Lung (tissue), 13 donors: Measurements from ENCODE around the gene HSD17B8. TPM values are rescaled to one million over a fixed set of nuclear protein-coding genes. Genes with fewer than 3 reads are reported as not detected.
A peak's percentile ranks its signal among the peaks of the same experiment; 100 is the strongest.

Experiments used
- ATAC-seq: fragments of 200-7000 bp; cut with Tn5 transposase; one replicate; pipeline ENCODE4 v1.9.1; 2020; ENCODE audit warnings: moderate number of reproducible peaks; ENCODE audit not compliant: insufficient read depth, low FRiP score
- DNase-seq, 3 donors: peaks; one replicate each; pipeline ENCODE4 v3.0.0-alpha.2; 2013 to 2017
- H3K27ac ChIP-seq, 2 donors: one replicate each; pipeline ENCODE4 v1.5.1; 2013; ENCODE audit warnings: mild to moderate bottlenecking in 2 of 2, moderate library complexity in 2 of 2, control low read depth in 1 of 2, inconsistent platforms in 1 of 2, low read depth in 1 of 2, low read length in 1 of 2
- H3K27me3 ChIP-seq, 3 donors: one replicate each; pipeline ENCODE4 v1.5.1; 2013; ENCODE audit warnings: low read length in 2 of 3; ENCODE audit not compliant: control insufficient read depth in 3 of 3, insufficient read depth in 3 of 3
- H3K36me3 ChIP-seq, 4 donors: one replicate each; pipeline ENCODE4 v1.5.1; 2013; ENCODE audit warnings: low read length in 4 of 4, mild to moderate bottlenecking in 1 of 4, moderate library complexity in 1 of 4; ENCODE audit not compliant: control insufficient read depth in 4 of 4, insufficient read depth in 4 of 4
- H3K4me1 ChIP-seq, 5 donors: one replicate each; pipeline ENCODE4 v1.5.1; 2013; ENCODE audit warnings: low read length in 5 of 5, mild to moderate bottlenecking in 2 of 5, moderate library complexity in 1 of 5; ENCODE audit not compliant: control insufficient read depth in 5 of 5, insufficient read depth in 5 of 5
- H3K4me3 ChIP-seq: one replicate; pipeline ENCODE4 v1.5.1; 2013; ENCODE audit warnings: mild to moderate bottlenecking, control low read depth, moderate library complexity
- H3K9ac ChIP-seq, 2 donors: one replicate each; pipeline ENCODE4 v1.5.1; 2013; ENCODE audit warnings: low read length in 2 of 2, control low read depth in 1 of 2; ENCODE audit not compliant: insufficient read depth in 1 of 2
- H3K9me3 ChIP-seq, 4 donors: one replicate each; pipeline ENCODE4 v1.5.1; 2013; ENCODE audit warnings: low read length in 3 of 4, mild to moderate bottlenecking in 1 of 4, moderate library complexity in 1 of 4; ENCODE audit not compliant: control insufficient read depth in 4 of 4, insufficient read depth in 3 of 4
- CTCF ChIP-seq: IDR thresholded peaks from 2 replicates; pipeline ENCODE4 v1.5.1; 2012; ENCODE audit warnings: mild to moderate bottlenecking; ENCODE audit errors: control extremely low read depth, extremely low read depth
- WGBS, 2 donors: extraction: QIAGEN DNeasy Blood & Tissue Kit; methylation state at CpG; one replicate each; pipeline ENCODE4 v1.1.7; 2013; 5-methylcytosine and 5-hydroxymethylcytosine counted together
- polyA plus RNA-seq, 2 donors: library from polyadenylated mRNA; stranded (reverse); fragments of 200-250 nt; gene quantifications; one replicate each; pipeline ENCODE4 v1.2.1, GENCODE V29; 2013
- small RNA-seq: library from RNA; depleted of rRNA; stranded (forward); fragments of <200 nt; gene quantifications from one replicate; pipeline ENCODE3, GENCODE V24; 2014; ENCODE audit warnings: low replicate concordance
- total RNA-seq, 2 donors: library from RNA; depleted of rRNA in 1 of 2; stranded (reverse); fragments of >200 nt in 1 of 2; gene quantifications; one replicate each; pipeline ENCODE4 v1.2.1, GENCODE V29; 2014 to 2021
- donor health status: control.
- donor health status: control.
- donor health status: Bipolar disorder and iron deficiency.
- donor health status: healthy.
- donor health status: DM: yes; HTN: yes; CAD: no.

The HSD17B8 gene
- total and polyA plus RNA-seq, 4 donors: 19.0 to 22.7 (median 19.7) TPM

DNA sequence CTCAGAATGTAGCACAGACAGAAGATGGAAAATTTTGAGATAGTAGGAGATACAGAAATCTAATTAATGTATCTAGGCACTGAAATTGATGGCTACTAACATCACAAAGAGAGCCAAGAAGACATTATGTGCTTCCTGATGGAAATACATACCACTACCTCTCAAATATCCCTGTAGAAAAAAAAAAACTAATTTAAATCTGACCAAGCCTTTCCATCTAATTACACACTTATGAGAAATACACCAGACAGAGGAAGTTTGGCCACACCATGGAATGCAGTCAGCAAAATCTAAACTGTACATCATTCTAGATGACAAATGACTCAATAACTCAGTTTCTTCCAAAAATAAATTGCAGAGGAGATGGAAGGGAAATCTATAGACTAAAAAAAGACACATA is 48.3 kb downstream of the HSD17B8 start:
- Histone ChIP-seq H3K27me3 (no peaks in the 10 kb centered on the region), H3K9ac (no peak overlapping the region), H3K4me1 (peaks cover 3 to 22% (median 6%) of the 10 kb centered on the region in 5 donors), H3K4me3 (no peak overlapping the region), H3K36me3 (peaks cover 0 to 19% (median 9%) of the 10 kb centered on the region in 4 donors), H3K9me3 (no peaks in the 10 kb centered on the region), H3K27ac (no peak overlapping the region)
- TF ChIP-seq CTCF: no peak
- ATAC-seq (no peak), DNase-seq (no peak)

- no peak for ATAC-seq
- H3K4me3 ChIP-seq: no peak overlapping the region
- 91 to 93% methylated on average over 4 of the region's 4 CpGs for WGBS, 2 donors
Measured at GRCh38 chr6:33254591-33254990, 50.1 kb downstream of the HSD17B8 start.

More at GRCh38 chr6:33254591-33254990, 50.1 kb downstream of the HSD17B8 start:
- H3K9me3 ChIP-seq: no peaks in the 10 kb centered on the region
- H3K27ac ChIP-seq: no peak overlapping the region
- peaks cover 0 to 19% (median 9%) of the 10 kb centered on the region in 4 donors for H3K36me3 ChIP-seq
- H3K9ac ChIP-seq: no peak overlapping the region
- peaks cover 0 to 10% (median 5%) of the 10 kb centered on the region in 5 donors for H3K4me1 ChIP-seq
- no peak for TF ChIP-seq CTCF
- DNase-seq: no peak
- no peaks in the 10 kb centered on the region for H3K27me3 ChIP-seq

Small RNA genes within 50 kb of the gene (small RNA-seq; reads per million reads assigned to genes)
- gene MIR219A1 (1.6 reads per million, percentile 89 among the genes with 10 or more reads in this experiment), gene RNY4P10 (0.19 reads per million, percentile 7 among the genes with 10 or more reads in this experiment)

Other genes starting within 250 kb of the HSD17B8 start
- gene BRD2, start 236.1 kb upstream of the HSD17B8 start, total RNA-seq: 100 to 1,000 TPM; 178 TPM
- gene BRD2, start 236.1 kb upstream of the HSD17B8 start, polyA plus RNA-seq: 100 to 1,000 TPM; 114 to 117 TPM
- 10 to 100 TPM; 20.7 to 26.4 TPM for gene HLA-DOA, start 195.1 kb upstream of the HSD17B8 start, total RNA-seq
- 10 to 100 TPM in 1 of 2 donors, 1 to 10 TPM in 1; 4.6 to 12.8 TPM for gene HLA-DOA, start 195.1 kb upstream of the HSD17B8 start, polyA plus RNA-seq
- gene HLA-DPA1, start 131.0 kb upstream of the HSD17B8 start, total RNA-seq: 100 to 1,000 TPM in 1 of 2 donors, 10 to 100 TPM in 1; 96.2 to 321 TPM
- 100 to 1,000 TPM; 105 to 184 TPM for gene HLA-DPA1, start 131.0 kb upstream of the HSD17B8 start, polyA plus RNA-seq
- gene HLA-DPB1, start 128.7 kb upstream of the HSD17B8 start, total RNA-seq: 100 to 1,000 TPM in 1 of 2 donors, 10 to 100 TPM in 1; 69.8 to 235 TPM
- gene HLA-DPB1, start 128.7 kb upstream of the HSD17B8 start, polyA plus RNA-seq: 100 to 1,000 TPM; 170 to 240 TPM
- 1 to 10 TPM in 1 of 2 donors, under 1 TPM in 1; 0.77 to 2.4 TPM for gene COL11A2, start 12.2 kb upstream of the HSD17B8 start, total RNA-seq
- 1 to 10 TPM in 1 of 2 donors, under 1 TPM in 1; 0.32 to 1.0 TPM for gene COL11A2, start 12.2 kb upstream of the HSD17B8 start, polyA plus RNA-seq
- 10 to 100 TPM; 27.4 to 38.7 TPM for gene RXRB, start 4.0 kb upstream of the HSD17B8 start, total RNA-seq
- 10 to 100 TPM; 28.6 to 33.6 TPM for gene RXRB, start 4.0 kb upstream of the HSD17B8 start, polyA plus RNA-seq
- 100 to 1,000 TPM in 1 of 2 donors, 10 to 100 TPM in 1; 53.6 to 137 TPM for gene SLC39A7, start 3.8 kb upstream of the HSD17B8 start, total RNA-seq
- 100 to 1,000 TPM in 1 of 2 donors, 10 to 100 TPM in 1; 63.4 to 164 TPM for gene SLC39A7, start 3.8 kb upstream of the HSD17B8 start, polyA plus RNA-seq
- gene RING1, start 3.8 kb downstream of the HSD17B8 start, total RNA-seq: 10 to 100 TPM; 30.0 to 46.6 TPM
- 10 to 100 TPM; 34.2 to 43.6 TPM for gene RING1, start 3.8 kb downstream of the HSD17B8 start, polyA plus RNA-seq
- gene VPS52, start 67.2 kb downstream of the HSD17B8 start, total RNA-seq: 10 to 100 TPM; 46.5 to 59.9 TPM
- gene VPS52, start 67.2 kb downstream of the HSD17B8 start, polyA plus RNA-seq: 10 to 100 TPM; 37.3 to 41.3 TPM
- 1,000 to 10,000 TPM; 1,324 to 2,087 TPM for gene RPS18, start 67.4 kb downstream of the HSD17B8 start, total RNA-seq
- 1,000 to 10,000 TPM; 3,902 to 8,495 TPM for gene RPS18, start 67.4 kb downstream of the HSD17B8 start, polyA plus RNA-seq
- gene B3GALT4, start 72.5 kb downstream of the HSD17B8 start, total RNA-seq: 10 to 100 TPM in 1 of 2 donors, 1 to 10 TPM in 1; 6.8 to 19.0 TPM
- gene B3GALT4, start 72.5 kb downstream of the HSD17B8 start, polyA plus RNA-seq: 10 to 100 TPM; 11.2 to 16.8 TPM
- gene WDR46, start 84.6 kb downstream of the HSD17B8 start, total RNA-seq: 10 to 100 TPM; 26.3 to 48.0 TPM
- gene WDR46, start 84.6 kb downstream of the HSD17B8 start, polyA plus RNA-seq: 10 to 100 TPM; 47.3 to 47.6 TPM
- 10 to 100 TPM; 21.8 to 42.2 TPM for gene PFDN6, start 84.9 kb downstream of the HSD17B8 start, total RNA-seq
- 100 to 1,000 TPM; 113 to 377 TPM for gene PFDN6, start 84.9 kb downstream of the HSD17B8 start, polyA plus RNA-seq
- gene RGL2, start 94.3 kb downstream of the HSD17B8 start, total RNA-seq: 10 to 100 TPM; 74.7 to 93.7 TPM
- 10 to 100 TPM; 72.2 to 75.4 TPM for gene RGL2, start 94.3 kb downstream of the HSD17B8 start, polyA plus RNA-seq
- 100 to 1,000 TPM; 155 to 241 TPM for gene TAPBP, start 109.4 kb downstream of the HSD17B8 start, total RNA-seq
- 10 to 100 TPM; 78.7 to 78.9 TPM for gene TAPBP, start 109.4 kb downstream of the HSD17B8 start, polyA plus RNA-seq
- 10 to 100 TPM; 22.5 to 25.7 TPM for gene ZBTB22, start 113.1 kb downstream of the HSD17B8 start, total RNA-seq
- 10 to 100 TPM; 16.4 to 19.2 TPM for gene ZBTB22, start 113.1 kb downstream of the HSD17B8 start, polyA plus RNA-seq
- gene DAXX, start 118.3 kb downstream of the HSD17B8 start, total RNA-seq: 10 to 100 TPM; 23.8 to 38.5 TPM
- gene DAXX, start 118.3 kb downstream of the HSD17B8 start, polyA plus RNA-seq: 10 to 100 TPM; 32.8 to 36.3 TPM
- 1 to 10 TPM; 2.1 to 4.4 TPM for gene KIFC1, start 187.2 kb downstream of the HSD17B8 start, total RNA-seq
- 1 to 10 TPM; 2.6 to 2.7 TPM for gene KIFC1, start 187.2 kb downstream of the HSD17B8 start, polyA plus RNA-seq
- gene PHF1, start 206.4 kb downstream of the HSD17B8 start, total RNA-seq: 10 to 100 TPM; 30.9 to 49.3 TPM
- gene PHF1, start 206.4 kb downstream of the HSD17B8 start, polyA plus RNA-seq: 100 to 1,000 TPM in 1 of 2 donors, 10 to 100 TPM in 1; 40.8 to 121 TPM
- 100 to 1,000 TPM in 1 of 2 donors, 10 to 100 TPM in 1; 88.7 to 134 TPM for gene CUTA, start 213.5 kb downstream of the HSD17B8 start, total RNA-seq
- gene CUTA, start 213.5 kb downstream of the HSD17B8 start, polyA plus RNA-seq: 100 to 1,000 TPM; 122 to 275 TPM
- gene SYNGAP1, start 215.4 kb downstream of the HSD17B8 start, total RNA-seq: 10 to 100 TPM; 10.8 to 32.0 TPM
- gene SYNGAP1, start 215.4 kb downstream of the HSD17B8 start, polyA plus RNA-seq: 10 to 100 TPM in 1 of 2 donors, 1 to 10 TPM in 1; 9.2 to 13.2 TPM
- gene ZBTB9, start 249.9 kb downstream of the HSD17B8 start, total RNA-seq: 1 to 10 TPM; 4.0 to 7.9 TPM
- gene ZBTB9, start 249.9 kb downstream of the HSD17B8 start, polyA plus RNA-seq: 1 to 10 TPM; 4.1 to 4.8 TPM